GM12801 (cell line): ENCODE measurements around the gene OLA1.

Experiments used
- CTCF ChIP-seq: IDR thresholded peaks from one replicate; pipeline ENCODE4 v1.5.1; 2011; ENCODE audit warnings: control low read depth; ENCODE audit not compliant: insufficient read length; ENCODE audit errors: extremely low read depth

OLA1 gene

DNA sequence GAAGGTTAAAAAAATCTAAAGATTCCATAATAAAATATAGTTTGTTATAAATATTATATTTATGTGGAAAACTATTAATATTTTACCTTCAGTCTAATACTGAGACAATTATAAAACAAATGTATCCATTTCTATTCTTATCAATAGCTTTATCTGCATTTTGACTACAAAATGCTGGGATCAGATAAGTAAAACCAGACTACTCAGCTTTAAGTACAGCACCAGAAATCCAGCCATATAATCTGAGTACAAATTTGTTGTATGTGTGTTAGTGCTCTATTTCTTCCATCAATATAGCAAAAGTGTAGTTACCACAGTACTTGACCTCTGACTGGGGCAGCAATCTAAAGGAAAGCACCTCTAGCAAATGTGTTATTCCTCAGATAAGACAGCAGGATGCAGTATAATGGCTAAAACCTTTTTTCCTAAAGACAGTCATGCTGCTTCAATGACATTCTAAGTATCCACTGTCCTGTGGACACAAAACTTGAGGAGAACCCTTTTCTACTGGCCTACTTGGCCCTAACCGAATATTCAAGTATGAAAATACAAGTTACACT lies 68.1 kb downstream of the OLA1 start:
- no peak for TF ChIP-seq CTCF

DNA sequence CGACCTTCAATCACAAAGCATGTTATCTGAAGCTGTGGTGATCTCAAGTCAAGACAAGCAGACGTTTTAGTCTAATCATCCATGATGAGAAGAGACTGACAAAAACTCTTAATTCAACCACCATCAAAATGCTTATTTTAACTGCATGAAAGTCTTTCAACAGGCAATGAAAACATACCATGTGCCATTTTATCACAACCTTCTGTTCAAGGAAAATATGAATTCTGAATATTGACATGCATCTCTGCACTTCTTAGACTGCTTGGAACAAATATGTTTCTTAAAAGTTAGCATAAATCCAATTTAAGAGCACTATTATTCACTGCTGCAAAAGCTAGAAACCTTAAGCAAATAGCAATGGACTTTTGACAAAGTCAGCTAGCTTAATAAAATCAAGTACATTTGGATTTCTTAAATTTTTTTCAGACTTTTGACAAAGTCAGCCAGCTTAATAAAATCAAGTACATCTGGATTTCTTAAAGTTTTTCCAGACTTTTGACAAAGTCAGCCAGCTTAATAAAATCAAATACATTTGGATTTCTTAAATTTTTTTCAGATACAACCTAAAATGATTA lies 70.9 kb downstream of the OLA1 start:
- no peak for TF ChIP-seq CTCF

- TF ChIP-seq CTCF, result no peak
Measured at GRCh38 chr2:174176898-174177297, 71.4 kb downstream of the OLA1 start.

DNA sequence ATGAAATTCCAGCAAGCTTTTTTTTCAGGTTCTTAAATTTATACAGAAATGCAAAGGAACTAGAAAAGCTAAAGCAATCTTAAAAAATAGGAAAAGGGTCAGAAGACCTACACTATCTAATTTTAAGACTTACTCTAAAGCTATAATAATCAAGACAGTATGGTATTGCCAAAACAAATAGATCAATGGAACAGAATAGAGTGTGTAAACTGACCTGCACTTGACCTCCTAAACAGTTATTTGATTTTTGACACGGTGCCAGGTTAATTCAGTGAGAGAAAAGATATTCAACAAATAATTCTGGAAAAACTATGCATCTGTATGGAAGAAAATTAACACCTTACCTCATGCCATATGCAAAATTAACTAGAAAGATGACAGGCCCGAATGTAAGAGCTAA lies 73.6 kb downstream of the OLA1 start:
- no peak for TF ChIP-seq CTCF

DNA sequence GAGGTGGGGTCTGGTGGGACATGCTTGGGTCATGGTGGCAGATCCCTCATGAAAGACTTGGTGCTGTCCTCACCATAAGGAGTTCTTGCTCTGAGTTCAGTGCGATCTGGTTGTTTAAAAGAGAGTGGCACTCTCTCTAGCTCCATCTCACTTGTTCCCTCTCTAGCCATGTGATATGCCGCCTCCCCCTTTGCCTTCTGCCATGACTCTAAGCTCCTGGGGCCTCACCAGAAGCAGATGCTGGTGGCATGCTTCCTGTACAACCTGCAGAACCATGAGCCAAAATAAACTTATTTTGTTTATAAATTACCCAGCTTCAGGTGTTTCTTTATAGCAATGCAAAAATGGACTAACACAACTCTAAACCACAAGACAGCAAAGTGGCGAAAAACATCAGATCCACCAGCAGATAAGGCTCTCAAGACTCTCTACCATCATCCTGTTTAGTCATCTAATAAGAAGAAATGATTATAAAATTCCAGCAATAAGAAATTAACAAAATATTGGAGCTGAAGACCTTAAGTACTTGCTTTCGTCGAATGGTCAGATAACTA lies 75.5 kb downstream of the OLA1 start:
- no peak for TF ChIP-seq CTCF

DNA sequence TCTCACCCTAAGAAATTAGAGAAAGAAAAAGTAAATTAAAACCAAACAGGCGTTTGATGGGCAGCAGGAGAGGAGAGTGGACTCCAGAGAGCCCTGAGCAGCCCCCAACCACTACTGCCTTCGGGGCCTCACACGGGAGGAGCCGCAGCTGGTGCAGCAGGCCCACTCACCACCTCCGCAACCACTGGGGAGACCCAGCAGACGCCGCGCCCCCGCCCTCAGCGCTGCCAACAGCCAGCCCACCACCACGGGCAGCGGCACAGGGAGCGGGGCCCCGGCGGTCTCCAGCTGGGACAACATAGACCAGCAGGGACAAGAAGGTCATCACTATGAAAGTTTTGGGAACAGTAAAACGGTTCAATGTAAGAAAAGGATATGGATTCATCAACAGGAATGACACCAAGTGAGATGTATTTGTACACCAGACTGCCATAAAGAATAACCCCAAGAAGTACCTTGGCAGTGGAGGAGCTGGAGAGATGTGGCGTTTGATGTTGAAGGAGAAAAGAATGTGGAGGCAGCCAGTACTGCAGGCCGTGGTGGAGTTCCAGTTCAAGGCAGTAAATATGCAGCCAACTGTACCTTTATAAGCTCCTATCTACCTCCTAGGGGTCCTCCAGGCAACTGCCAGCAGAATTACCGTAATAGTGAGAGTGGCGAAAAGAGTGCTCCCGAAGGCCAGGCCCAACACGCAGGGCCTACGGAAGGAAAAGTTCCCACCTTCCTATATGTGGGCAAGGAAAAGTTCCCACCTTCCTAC lies 76.5 kb downstream of the OLA1 start:
- no peak for TF ChIP-seq CTCF

DNA sequence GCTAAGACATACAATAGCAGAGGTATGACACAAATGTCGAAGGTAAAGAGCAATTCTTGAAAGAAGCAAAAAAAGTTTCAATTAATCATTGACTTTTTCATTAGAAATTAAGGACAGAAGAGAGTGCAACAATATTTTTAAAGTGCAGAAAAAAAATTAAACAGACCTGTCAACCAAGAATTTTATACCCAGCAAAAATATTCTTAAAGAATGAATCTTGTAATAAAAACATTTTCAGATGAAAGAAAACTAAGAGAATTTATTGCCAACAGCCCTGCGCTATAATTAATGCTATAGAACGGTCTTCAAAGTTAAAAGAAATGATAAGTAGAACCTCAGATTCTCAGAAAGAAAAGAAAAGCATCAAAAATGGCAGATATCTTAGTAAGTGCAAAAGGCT lies 79.0 kb downstream of the OLA1 start:
- TF ChIP-seq CTCF, result no peak
